Neural progenitor cell (in vitro differentiated cells): Measurements from ENCODE around the gene TBX10. TPM values are rescaled to one million over a fixed set of nuclear protein-coding genes. Genes with fewer than 3 reads are reported as not detected.

Source experiments
- DNase-seq: peaks from one replicate; pipeline ENCODE4 v3.0.0-alpha.2; 2016; ENCODE audit warnings: low spot score
- H2AFZ ChIP-seq: fragments of 200-600 bp; sonication (generic); replicated peaks from 2 replicates; pipeline ENCODE4 v1.6.1; 2016; ENCODE audit warnings: antibody characterized with exemption
- H3F3A ChIP-seq: fragments of 200-600 bp; sonication (generic); 2 replicates; pipeline ENCODE4 v1.6.1; 2016; ENCODE audit warnings: antibody characterized with exemption, low read depth
- H3K27ac ChIP-seq: fragments of 200-600 bp; sonication (generic); 2 replicates; pipeline ENCODE4 v1.5.1; 2016; ENCODE audit warnings: mild to moderate bottlenecking
- H3K27me3 ChIP-seq: fragments of 200-600 bp; sonication (generic); 2 replicates; pipeline ENCODE4 v1.6.1; 2016; ENCODE audit warnings: mild to moderate bottlenecking, moderate library complexity
- H3K36me3 ChIP-seq: fragments of 200-600 bp; sonication (generic); 2 replicates; pipeline ENCODE4 v1.5.1; 2016
- H3K4me1 ChIP-seq: fragments of 200-600 bp; sonication (generic); 2 replicates; pipeline ENCODE4 v1.6.1; 2016; ENCODE audit warnings: mixed run types
- H3K4me2 ChIP-seq: fragments of 200-600 bp; sonication (generic); 2 replicates; pipeline ENCODE4 v1.6.1; 2016
- H3K4me3 ChIP-seq: fragments of 200-600 bp; sonication (generic); 2 replicates; pipeline ENCODE4 v1.5.1; 2016
- H3K79me2 ChIP-seq: fragments of 200-600 bp; sonication (generic); 2 replicates; pipeline ENCODE4 v1.6.1; 2016; ENCODE audit warnings: low read depth
- H3K9ac ChIP-seq: fragments of 200-600 bp; sonication (generic); 2 replicates; pipeline ENCODE4 v1.6.1; 2016
- H3K9me3 ChIP-seq: fragments of 200-600 bp; sonication (generic); 2 replicates; pipeline ENCODE4 v1.5.1; 2016; ENCODE audit warnings: low read depth
- H4K20me1 ChIP-seq: fragments of 200-600 bp; sonication (generic); 2 replicates; pipeline ENCODE4 v1.6.1; 2016; ENCODE audit warnings: low read depth
- H3K27ac Mint-ChIP-seq: 3 replicates; pipeline ENCODE4 v1.8.0; 2021; ENCODE audit warnings: mixed read lengths
- H3K27me3 Mint-ChIP-seq: 2 replicates; pipeline ENCODE4 v1.8.0; 2022; ENCODE audit warnings: low read depth, mild to moderate bottlenecking, inconsistent platforms, moderate library complexity, mixed read lengths; ENCODE audit not compliant: insufficient read depth
- H3K36me3 Mint-ChIP-seq: 3 replicates; pipeline ENCODE4 v1.8.0; 2021; ENCODE audit warnings: mixed read lengths
- H3K4me1 Mint-ChIP-seq: 3 replicates; pipeline ENCODE4 v1.8.0; 2021; ENCODE audit warnings: mixed read lengths
- H3K4me3 Mint-ChIP-seq: 3 replicates; pipeline ENCODE4 v1.8.0; 2021; ENCODE audit warnings: mild to moderate bottlenecking, moderate library complexity, mixed read lengths
- H3K9me3 Mint-ChIP-seq: 3 replicates; pipeline ENCODE4 v1.8.0; 2020; ENCODE audit warnings: mixed read lengths
- CTCF ChIP-seq: fragments of 200-600 bp; sonication (generic); IDR thresholded peaks from 2 replicates; pipeline ENCODE4 v1.5.1; 2017; ENCODE audit warnings: antibody characterized with exemption, mild to moderate bottlenecking
- EZH2 ChIP-seq: fragments of 200-600 bp; sonication (generic); IDR thresholded peaks from 2 replicates; pipeline ENCODE4 v1.6.1; 2017; ENCODE audit warnings: antibody characterized with exemption, mild to moderate bottlenecking, moderate library complexity
- EZH2phosphoT487 ChIP-seq: fragments of 200-600 bp; sonication (generic); IDR thresholded peaks from 2 replicates; pipeline ENCODE4 v1.6.1; 2017; ENCODE audit warnings: antibody characterized with exemption
- total RNA-seq: library from RNA; depleted of rRNA; stranded (reverse); fragments of >200 nt; gene quantifications from 2 replicates; pipeline ENCODE4 v1.2.3, GENCODE V29; 2015; ENCODE audit warnings: low replicate concordance

TBX10 gene
- total RNA-seq, 1 donor from 2014 or later: not detected

- H3K9me3 Mint-ChIP-seq: no peaks in the 10 kb centered on the region
- H3K36me3 Mint-ChIP-seq: peaks cover 5% of the 10 kb centered on the region
- no peak overlapping the region for H3K4me3 ChIP-seq
- no peaks in the 10 kb centered on the region for H3K27me3 ChIP-seq
- no peak for DNase-seq
- H3K4me1 ChIP-seq: peaks cover 8% of the 10 kb centered on the region
- peaks cover 2% of the 10 kb centered on the region for H3K27me3 Mint-ChIP-seq
- H4K20me1 ChIP-seq: no peaks in the 10 kb centered on the region
- H3F3A ChIP-seq: peaks cover 40% of the 10 kb centered on the region
- peaks cover 14% of the 10 kb centered on the region for H3K4me1 Mint-ChIP-seq
- no peak overlapping the region for H3K9ac ChIP-seq
- H3K9me3 ChIP-seq: no peaks in the 10 kb centered on the region
- H3K27ac ChIP-seq: no peak overlapping the region
- H3K4me3 Mint-ChIP-seq: peak overlapping the region; percentile 44
- no peak overlapping the region for H2AFZ ChIP-seq
- H3K27ac Mint-ChIP-seq: peak overlapping the region; percentile 64
- H3K4me2 ChIP-seq: no peak overlapping the region
- H3K36me3 ChIP-seq: no peaks in the 10 kb centered on the region
- H3K79me2 ChIP-seq: no peaks in the 10 kb centered on the region
- TF ChIP-seq EZH2 (no peak), EZH2phosphoT487 (no peak), CTCF (no peak)
Observed at GRCh38 chr11:67631853-67632174, 7.7 kb downstream of the TBX10 start.

- H3K4me3 Mint-ChIP-seq: peak overlapping the region; percentile 84
- DNase-seq: no peak
Observed at GRCh38 chr11:67631411-67631810, 8.2 kb downstream of the TBX10 start.

GRCh38 chr11:67630943-67631331 lies 8.6 kb downstream of the TBX10 start:
- H3K27me3 ChIP-seq: no peaks in the 10 kb centered on the region
- H3K9me3 ChIP-seq: no peaks in the 10 kb centered on the region
- no peak overlapping the region for H2AFZ ChIP-seq
- no peak overlapping the region for H3K27ac ChIP-seq
- no peaks in the 10 kb centered on the region for H3K79me2 ChIP-seq
- no peaks in the 10 kb centered on the region for H3K36me3 ChIP-seq
- Mint-ChIP-seq H3K4me3 (peak overlapping the region; percentile 84), H3K4me1 (peaks cover 16% of the 10 kb centered on the region), H3K27me3 (peaks cover 4% of the 10 kb centered on the region), H3K9me3 (peaks cover 2% of the 10 kb centered on the region), H3K27ac (peak overlapping the region; percentile 91), H3K36me3 (peaks cover 12% of the 10 kb centered on the region)
- peak overlapping the region; percentile 73 for H3K4me2 ChIP-seq
- H3F3A ChIP-seq: peaks cover 48% of the 10 kb centered on the region
- peaks cover 8% of the 10 kb centered on the region for H3K4me1 ChIP-seq
- TF ChIP-seq CTCF: no peak
- TF ChIP-seq EZH2phosphoT487: no peak
- no peak for TF ChIP-seq EZH2
- peak overlapping the region; percentile 36 for H3K9ac ChIP-seq
- H4K20me1 ChIP-seq: no peaks in the 10 kb centered on the region
- peak overlapping the region; percentile 69 for H3K4me3 ChIP-seq
- DNase-seq: no peak

More at GRCh38 chr11:67631411-67631810, 8.2 kb downstream of the TBX10 start:
- Histone ChIP-seq H4K20me1 (no peaks in the 10 kb centered on the region), H3K27ac (no peak overlapping the region), H3K36me3 (no peaks in the 10 kb centered on the region), H3K9ac (no peak overlapping the region), H3K4me2 (peak overlapping the region; percentile 73), H3K4me3 (peak overlapping the region; percentile 69), H3F3A (peaks cover 44% of the 10 kb centered on the region), H3K9me3 (no peaks in the 10 kb centered on the region), H3K4me1 (peaks cover 8% of the 10 kb centered on the region), H3K79me2 (no peaks in the 10 kb centered on the region), H2AFZ (no peak overlapping the region), H3K27me3 (no peaks in the 10 kb centered on the region)
- Mint-ChIP-seq H3K36me3 (peaks cover 9% of the 10 kb centered on the region), H3K4me1 (peaks cover 16% of the 10 kb centered on the region), H3K27me3 (peaks cover 2% of the 10 kb centered on the region), H3K27ac (no peak overlapping the region), H3K9me3 (no peaks in the 10 kb centered on the region)
- TF ChIP-seq EZH2 (no peak), CTCF (no peak), EZH2phosphoT487 (no peak)
